GM04503 (cell line): ENCODE data around the gene PRKCG.
"Not testable (repeated sequence)": the region's sequence is repeated elsewhere in the genome, so short reads cannot be mapped to it uniquely, and the experiment has no call there.

Experiments
- DNase-seq: peaks from one replicate; pipeline ENCODE4 v3.0.0-alpha.2; 2012; ENCODE audit warnings: low read depth

The PRKCG gene

GRCh38 chr19:53881482-53882390, at the start of gene PRKCG:
PRKCG (plus strand) TSS chr19:53882197; CDS start chr19:53882495, 298 bp downstream.
- no peak for DNase-seq

DNA sequence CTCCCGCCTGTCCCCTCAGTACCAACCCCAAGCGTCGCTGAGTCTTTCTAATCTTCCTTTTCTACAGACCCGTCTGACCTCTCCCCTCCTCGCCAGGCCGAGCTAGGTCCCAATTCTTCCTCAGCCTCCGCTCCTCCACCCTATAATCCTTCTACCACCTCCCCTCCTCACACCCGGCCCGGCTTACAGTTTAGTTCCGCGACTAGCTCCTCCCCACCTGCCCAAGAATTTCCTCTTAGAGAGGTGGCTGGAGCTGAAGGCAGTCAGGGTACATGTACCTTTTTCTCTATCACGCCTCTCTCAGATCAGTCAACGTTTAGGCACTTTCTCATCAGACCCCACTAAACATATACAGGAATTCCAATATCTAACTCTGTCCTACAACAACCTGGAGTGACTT, 49.1 kb upstream of the PRKCG start:
- not testable (repeated sequence) for DNase-seq

DNA sequence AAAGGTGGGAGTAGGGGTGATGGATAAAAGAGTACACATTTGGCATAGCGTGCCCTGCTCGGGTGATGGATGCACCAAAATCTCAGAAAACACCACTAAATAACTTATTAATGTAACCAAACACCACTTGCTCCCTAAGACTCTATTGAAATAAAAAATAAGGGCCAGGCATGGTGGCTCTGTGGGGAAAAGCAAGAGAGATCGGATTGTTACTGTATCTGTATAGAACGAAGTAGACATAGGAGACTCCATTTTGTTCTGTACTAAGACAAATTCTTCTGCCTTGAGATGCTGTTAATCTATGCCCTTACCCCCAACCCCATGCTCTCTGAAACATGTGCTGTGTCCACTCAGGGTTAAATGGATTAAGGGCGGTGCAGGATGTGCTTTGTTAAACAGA, 43.6 kb upstream of the PRKCG start:
- not testable (repeated sequence) for DNase-seq

- not testable (repeated sequence) for DNase-seq
These were observed 41.8 kb upstream of the PRKCG start for GRCh38 chr19:53840241-53840640.

DNA sequence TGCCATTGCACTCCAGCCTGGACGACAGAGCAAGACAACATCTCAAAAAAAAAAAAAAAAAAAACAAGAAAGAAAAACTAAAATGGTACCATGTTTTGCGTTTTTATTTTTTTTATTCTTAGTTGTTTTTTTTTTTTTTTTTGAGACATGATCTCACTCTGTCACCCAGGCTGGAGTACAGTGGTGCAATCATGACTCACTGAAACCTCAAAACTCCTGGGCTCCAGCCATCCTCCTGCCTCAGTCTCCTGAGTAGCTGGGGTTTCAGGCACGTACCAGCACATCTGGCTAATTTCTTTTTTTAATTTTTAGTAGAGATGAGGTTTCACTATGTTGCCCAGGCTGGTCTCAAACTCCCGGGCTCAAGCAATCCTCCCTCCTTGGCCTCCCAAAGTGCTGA, 41.1 kb upstream of the PRKCG start:
- peak; percentile 56 for DNase-seq

DNA sequence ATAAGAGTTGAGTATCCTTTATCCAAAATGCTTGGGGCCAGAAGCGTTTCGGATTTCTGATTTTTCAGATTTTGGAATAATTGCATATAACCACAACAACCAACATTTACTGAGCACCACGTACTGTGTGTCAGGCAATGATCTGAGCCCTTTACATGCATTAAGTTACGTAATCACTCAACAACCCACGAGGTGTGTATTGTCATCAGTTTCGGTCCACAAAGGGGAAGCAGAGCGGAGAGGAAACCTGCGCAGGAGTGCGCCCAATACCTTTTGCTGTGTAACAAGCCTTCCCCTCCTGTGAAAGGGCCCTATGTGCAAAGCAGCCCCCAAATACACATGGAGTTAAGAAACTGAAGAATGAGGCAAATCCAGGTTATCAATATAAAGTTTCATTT, 37.1 kb upstream of the PRKCG start:
- DNase-seq, result no peak

DNA sequence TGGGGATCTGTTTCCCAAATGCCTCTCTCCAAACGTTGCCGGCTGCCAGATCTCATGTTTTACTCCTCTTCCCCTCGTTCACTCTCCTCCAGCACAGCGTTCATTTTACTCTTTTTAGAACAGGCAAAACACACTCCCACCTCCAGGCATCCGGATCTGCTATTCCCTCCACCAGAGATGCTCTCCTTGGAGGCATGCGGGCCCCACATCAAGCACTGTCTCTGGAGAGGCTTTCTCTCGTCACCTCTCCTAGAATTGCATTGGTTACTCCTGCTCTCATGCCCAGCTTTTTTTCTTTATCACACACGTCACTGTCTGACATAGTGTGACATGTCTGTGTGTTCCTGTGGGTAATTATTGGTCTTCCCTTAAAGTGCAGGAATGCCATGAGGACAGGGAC, 34.4 kb upstream of the PRKCG start:
- no peak for DNase-seq

- peak; percentile 76 for DNase-seq
These were observed 32.7 kb upstream of the PRKCG start for GRCh38 chr19:53849237-53849676.

- no peak for DNase-seq
These were observed 28.3 kb upstream of the PRKCG start for GRCh38 chr19:53853707-53854106.

GRCh38 chr19:53864308-53864836, 17.6 kb upstream of the PRKCG start:
- DNase-seq, result no peak

- DNase-seq, result no peak
These were observed 16.5 kb upstream of the PRKCG start for GRCh38 chr19:53865523-53865917.

- no peak for DNase-seq
These were observed 15.8 kb upstream of the PRKCG start for GRCh38 chr19:53865918-53866864.

DNA sequence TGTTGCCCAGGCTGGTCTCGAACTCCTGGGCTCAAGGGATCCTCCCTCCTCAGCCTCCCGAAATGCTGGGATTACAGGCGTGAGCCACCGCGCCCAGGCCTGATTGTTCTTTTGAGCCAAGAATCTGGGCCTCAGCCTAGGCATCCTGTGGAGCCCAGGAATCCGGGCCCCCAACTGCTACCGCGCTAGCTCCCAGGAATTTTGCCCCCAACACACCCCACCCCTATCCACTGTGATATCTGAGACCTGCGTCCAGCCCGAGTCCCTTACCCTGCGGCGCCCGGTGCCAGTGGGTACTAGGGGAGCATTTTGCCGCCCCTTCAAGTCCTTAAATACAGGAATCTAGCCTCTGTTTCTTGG, 15.2 kb upstream of the PRKCG start:
- DNase-seq, result no peak

- DNase-seq, result peak; percentile 95
These were observed 14.5 kb upstream of the PRKCG start, which contains the start of gene MYADM for GRCh38 chr19:53867225-53868090. MYADM (plus strand) TSS chr19:53867883; CDS start chr19:53873530, 5,647 bp downstream.

GRCh38 chr19:53868091-53868891, 13.7 kb upstream of the PRKCG start:
- no peak for DNase-seq

GRCh38 chr19:53868892-53869804, 12.8 kb upstream of the PRKCG start:
- DNase-seq, result no peak

DNA sequence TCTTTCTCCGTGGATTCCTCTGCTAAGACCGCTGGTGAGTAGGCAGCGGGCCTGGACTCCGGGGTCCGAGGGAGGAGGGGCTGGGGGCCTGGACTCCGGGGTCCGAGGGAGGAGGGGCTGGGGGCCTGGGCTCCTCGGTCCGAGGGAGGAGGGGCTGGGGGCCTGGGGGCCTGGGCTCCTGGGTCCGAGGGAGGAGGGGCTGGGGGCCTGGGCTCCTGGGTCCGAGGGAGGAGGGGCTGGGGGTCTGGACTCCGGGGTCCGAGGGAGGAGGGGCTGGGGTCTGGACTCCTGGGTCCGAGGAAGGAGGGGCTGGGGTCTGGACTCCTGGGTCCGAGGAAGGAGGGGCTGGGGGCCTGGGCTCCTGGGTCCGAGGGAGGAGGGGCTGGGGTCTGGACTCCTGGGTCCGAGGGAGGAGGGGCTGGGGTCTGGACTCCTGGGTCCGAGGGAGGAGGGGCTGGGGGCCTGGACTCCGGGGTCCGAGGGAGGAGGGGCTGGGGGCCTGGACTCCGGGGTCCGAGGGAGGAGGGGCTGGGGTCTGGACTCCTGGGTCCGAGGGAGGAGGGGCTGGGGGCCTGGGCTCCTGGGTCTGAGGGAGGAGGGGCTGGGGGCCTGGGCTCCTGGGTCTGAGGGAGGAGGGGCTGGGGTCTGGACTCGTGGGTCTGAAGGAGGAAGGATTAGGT, 12.1 kb upstream of the PRKCG start:
- DNase-seq, result not testable (repeated sequence)

DNA sequence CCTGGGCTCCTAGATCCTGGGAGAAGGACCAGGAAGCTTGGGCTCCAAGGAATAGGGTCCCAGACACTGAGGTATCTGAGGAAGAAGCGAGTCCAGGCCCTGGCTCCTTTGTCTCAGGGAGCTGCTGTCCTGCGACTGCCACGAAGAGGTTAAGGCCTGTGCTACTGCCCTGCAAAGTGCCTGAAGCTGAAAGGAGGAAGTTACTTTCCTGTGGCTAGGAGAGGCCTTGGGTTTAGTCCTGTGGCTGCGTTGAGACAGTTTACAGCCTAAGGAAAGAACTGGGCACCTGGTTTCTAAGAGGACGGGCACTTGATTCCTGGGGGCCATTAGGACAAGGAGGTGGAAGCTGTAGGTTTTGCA, 11.5 kb upstream of the PRKCG start:
- DNase-seq, result no peak

DNA sequence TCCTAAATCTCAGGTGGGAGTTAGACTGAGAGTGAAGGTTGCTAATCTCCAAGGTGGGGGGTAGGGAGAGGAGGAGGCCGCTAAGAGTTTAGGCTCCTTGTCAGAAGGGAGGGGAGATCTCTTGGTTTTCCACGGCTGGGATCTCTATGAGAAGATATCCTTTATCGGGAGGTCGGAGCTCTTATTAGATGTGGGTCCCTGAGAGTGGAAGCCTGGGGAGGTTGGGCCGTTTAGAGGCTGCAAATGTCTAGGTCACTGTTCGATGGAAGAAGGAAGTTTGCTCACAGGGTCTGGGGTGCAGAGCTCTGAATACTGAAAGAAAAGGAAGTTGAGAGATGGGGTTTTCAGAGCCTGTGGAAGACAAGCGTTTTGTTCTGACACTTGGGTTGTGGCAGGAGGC, 10.5 kb upstream of the PRKCG start:
- DNase-seq, result no peak
